IPS-NIHi11 (cell line): ENCODE results near the gene FAM219B.

Experiments used
- DNase-seq: peaks from one replicate; pipeline ENCODE4 v3.0.0; 2012; ENCODE audit warnings: mixed read lengths, low spot score

FAM219B gene

DNA sequence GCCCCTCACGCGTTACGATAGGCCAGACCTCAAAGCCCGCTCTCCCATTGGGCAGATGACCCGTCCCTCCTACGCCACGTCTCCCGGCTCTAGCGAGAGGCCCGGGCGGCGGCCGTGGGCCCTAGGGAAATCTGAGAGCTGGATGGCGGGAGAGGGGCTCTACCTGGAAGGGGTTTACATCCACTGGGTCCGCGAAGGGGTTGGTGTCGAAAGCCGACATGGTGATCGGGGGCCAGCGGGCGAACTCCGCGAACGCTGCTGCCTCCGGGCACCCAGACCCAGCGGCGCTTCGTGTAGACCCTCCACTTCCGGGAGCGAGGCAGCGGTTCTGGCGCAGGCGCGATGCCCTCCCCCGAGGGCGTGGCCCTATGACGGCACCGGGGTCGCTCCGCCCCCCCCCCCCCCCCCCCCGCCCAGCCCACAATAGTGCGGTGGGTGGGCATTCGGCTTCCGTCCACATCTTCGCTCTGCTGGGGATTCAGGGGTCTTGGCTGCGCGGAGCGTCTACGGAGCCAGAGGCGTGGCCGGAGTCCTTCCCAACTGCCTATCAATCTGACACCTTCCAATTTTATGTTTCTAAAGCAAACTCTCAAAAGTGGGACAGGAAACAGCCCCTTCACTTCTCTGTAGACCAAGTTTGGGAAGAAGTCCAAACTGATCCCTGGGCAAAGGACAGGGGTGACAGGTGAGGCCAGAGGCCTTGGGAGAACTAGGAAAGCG is 33.5 kb downstream of the FAM219B start, which contains the start of gene SCAMP2:
SCAMP2 (minus strand) TSS at position 330 of the 720 bp plus-strand sequence; CDS start at position 220, 110 bp downstream.
- peak; percentile 97 for DNase-seq

DNA sequence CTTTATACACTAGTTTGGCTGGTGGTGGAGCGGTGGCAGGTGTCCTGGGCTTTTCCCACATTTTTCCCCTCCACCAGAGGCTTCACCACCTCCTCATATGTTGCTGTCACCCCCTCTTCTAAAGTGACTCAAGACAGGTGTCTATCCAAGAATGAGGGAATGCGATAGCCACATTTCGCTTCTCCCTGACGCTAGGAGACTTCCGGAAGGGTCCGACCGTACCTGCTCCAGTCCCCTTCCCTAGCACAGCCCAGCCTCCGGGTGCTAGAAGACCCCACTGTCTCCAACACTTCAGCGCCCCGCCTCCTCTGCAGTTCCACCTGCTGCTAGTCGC is 34.0 kb downstream of the FAM219B start:
- DNase-seq = no peak

DNA sequence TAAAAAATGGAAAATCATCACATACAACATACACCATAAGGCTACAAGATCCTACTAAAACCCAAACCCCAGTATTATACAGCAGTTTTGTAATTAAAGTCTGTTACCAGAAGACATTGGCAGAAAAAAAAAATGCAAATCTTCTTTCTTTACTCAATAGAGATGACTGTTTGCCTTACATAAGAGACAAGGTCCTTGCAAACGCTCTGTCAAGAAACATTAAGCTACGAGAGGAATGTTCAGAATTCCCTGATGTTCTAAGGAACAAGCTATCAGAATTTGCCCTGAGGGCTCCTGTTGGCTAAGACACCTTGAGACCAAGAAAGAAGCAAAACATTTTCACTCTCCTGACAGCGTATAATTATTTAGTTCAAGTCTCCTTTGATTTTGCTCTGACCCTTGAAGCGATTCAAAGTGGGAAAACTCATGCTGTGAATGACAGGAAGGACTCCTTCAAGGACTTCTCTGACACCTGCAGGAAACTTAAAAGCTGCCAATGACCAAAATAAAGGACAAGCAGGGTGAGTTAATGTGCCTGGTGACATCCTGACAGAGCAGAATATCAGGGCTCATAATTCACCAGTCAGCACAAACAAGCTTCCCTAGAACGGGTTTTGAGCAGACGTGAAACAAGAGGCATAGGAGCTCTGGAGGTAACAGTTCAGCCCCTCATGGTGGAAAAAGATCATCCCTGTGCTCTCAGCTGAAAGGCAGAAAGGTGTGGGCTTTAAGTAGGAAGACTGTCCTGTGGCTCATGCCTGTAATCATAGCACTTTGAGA is 36.0 kb downstream of the FAM219B start:
- DNase-seq = no peak

- DNase-seq = no peak
Observed at GRCh38 chr15:74869726-74870407, 36.8 kb downstream of the FAM219B start.

DNA sequence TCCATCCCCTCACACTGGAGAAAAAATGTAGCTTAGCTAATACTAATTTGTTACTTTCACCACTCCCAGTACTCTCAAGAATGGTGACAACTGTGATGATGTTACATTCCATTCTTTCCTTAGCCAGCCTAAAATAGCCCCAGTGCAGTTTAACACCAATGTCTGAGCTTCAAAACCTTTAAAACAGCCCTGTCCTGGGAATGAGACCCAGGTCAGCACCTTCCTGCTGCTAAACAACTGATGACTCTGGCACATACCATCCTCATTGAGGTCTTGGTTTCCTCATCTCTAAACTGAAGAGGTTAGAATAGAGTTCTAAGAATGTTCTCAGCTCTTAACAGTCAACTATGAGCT is 37.3 kb downstream of the FAM219B start:
- no peak for DNase-seq

- no peak for DNase-seq
Observed at GRCh38 chr15:74868059-74868458, 38.6 kb downstream of the FAM219B start.

GRCh38 chr15:74867466-74868038 is 39.1 kb downstream of the FAM219B start:
- DNase-seq = no peak

GRCh38 chr15:74866090-74866489 is 40.6 kb downstream of the FAM219B start:
- no peak for DNase-seq

GRCh38 chr15:74865316-74865715 is 41.3 kb downstream of the FAM219B start:
- DNase-seq = no peak

DNA sequence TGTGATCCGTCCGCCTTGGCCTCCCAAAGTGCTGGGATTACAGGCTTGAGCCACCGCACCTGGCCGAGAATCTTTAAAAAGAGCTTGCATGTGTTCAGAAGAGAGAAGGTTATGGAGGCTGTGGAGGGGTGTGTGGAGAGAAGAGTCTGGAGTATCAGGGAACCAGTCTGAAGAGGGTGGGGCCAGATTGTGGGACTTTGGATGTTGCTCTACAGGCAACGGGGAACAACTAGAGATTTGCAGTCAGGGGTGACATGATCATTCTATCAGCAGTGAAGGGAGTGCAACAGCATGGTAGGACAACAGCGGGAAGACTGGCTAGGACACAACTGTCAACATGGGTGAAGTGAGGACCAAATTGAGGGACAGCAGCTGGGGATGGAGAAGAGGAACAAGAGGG is 42.4 kb downstream of the FAM219B start:
- no peak for DNase-seq

GRCh38 chr15:74863239-74864056 is 43.2 kb downstream of the FAM219B start:
- DNase-seq = no peak

GRCh38 chr15:74858369-74858740 is 48.3 kb downstream of the FAM219B start:
- DNase-seq = no peak

DNA sequence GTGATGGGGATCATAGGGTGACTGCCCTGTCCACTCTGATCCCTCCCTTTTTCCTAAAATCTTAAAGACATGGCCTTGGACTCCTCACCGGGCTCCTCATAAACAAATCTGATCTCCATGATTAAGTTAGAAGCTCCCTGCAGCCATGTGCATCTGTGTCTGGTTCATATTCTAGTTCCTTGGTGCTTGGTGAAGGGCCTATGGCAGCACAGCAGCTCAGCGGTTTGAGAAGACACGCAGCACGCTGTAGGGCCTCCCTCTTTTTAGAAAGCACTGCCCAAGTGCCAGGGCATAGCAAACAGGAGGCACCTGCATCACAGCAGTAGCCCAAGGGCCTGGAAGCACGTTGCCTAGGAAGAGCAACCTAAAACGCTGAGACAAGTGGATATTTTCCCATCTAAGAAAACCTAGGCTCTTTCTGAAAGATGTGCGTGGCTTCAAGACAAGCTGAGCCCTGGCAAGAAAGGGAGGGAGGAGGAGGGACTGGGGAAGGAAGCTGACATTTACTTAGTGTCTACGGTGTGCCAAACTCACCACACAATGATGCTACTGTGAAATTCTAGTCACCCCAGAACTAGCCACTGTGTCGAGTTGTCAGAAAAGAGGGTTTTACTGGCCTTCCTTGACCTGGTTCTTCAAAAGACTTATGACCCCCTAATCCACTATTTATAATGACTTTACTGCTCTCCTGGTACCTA is 48.8 kb downstream of the FAM219B start:
- no peak for DNase-seq

DNA sequence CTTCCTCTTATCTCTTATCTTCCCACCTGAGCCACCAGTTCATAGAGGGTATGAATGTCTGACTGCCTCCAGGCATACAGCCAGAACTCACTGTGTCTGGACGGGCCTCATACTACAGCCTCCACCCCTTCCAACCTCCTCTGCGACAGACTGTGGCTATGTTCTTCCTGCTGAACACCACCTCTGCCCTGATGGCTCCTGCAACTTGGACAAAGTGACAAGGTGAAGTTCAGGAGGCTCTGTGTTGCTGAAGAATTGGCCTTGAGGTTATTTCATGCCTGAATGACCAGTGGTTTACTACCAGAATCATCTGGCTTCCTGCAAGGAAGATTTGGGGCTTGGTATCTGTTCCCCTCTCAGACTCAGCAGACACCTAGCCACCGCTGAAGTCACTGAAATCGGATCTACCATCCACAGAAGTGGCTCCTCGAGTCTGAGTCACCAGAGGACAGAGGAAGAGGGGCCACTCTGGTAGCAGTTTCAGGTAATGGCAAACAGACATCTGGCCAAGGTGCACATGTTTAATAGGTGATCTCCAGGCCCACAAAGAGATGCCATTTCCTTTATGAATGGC is 49.5 kb downstream of the FAM219B start:
- DNase-seq = no peak

GRCh38 chr15:74856537-74856936 is 50.1 kb downstream of the FAM219B start:
- DNase-seq = no peak

GRCh38 chr15:74855857-74856256 is 50.8 kb downstream of the FAM219B start:
- no peak for DNase-seq

- no peak for DNase-seq
Observed at GRCh38 chr15:74854453-74855022, 52.1 kb downstream of the FAM219B start.

DNA sequence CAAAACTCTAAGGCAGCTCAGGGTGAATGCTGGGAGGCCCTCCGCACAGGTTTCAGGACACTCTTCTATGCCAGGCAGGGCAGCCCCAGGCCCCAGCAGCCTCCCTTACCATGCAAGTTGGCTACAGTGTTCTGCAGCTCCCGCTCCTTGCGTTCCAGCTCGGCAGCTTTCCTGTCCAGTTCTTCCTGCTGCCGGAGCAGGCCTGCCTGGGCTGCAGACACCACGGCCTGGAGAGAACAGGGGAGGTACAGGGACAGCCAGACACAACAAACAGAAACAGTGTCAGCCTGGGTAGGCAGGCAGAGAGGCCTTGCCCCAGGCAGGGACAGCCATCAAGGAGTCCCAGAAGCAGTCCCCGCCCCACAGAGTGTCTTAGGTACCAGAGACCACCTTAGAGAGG is 54.7 kb downstream of the FAM219B start:
- no peak for DNase-seq

GRCh38 chr15:74850393-74850792 is 56.3 kb downstream of the FAM219B start:
- DNase-seq = no peak
